Tibial artery (tissue), 4 donors: ENCODE data around the gene SMAD3.

ENCODE experiments used
- DNase-seq, 2 donors: peaks; one replicate each; pipeline ENCODE4 v3.0.0-alpha.2; 2019
- H3K27ac ChIP-seq, 2 donors: fragments of 200-600 bp; sonication (generic) in 1 of 2; 1 replicate in 1 of 2; 2 replicates in 1 of 2; pipeline ENCODE4 v1.5.1; 2018 to 2019; ENCODE audit warnings: mild to moderate bottlenecking in 1 of 2
- H3K27me3 ChIP-seq, 2 donors: fragments of 200-600 bp; sonication (generic) in 1 of 2; one replicate each; pipeline versions ENCODE4 v1.5.1 to v1.6.0; 2016 to 2019
- H3K36me3 ChIP-seq, 3 donors: fragments of 200-600 bp; sonication (generic) in 2 of 3; one replicate each; pipeline ENCODE4 v1.5.1; 2016 to 2019; ENCODE audit warnings: mild to moderate bottlenecking in 2 of 3
- H3K4me1 ChIP-seq, 4 donors: fragments of 200-600 bp; sonication (generic) in 2 of 4; 1 replicate in 3 of 4; 2 replicates in 1 of 4; pipeline ENCODE4 v1.5.1; 2016 to 2019
- H3K4me3 ChIP-seq, 2 donors: fragments of 200-600 bp; sonication (generic) in 1 of 2; 1 replicate in 1 of 2; 2 replicates in 1 of 2; pipeline ENCODE4 v1.5.1; 2018 to 2019; ENCODE audit warnings: mild to moderate bottlenecking in 2 of 2
- H3K9me3 ChIP-seq, 3 donors: fragments of 200-600 bp; sonication (generic) in 1 of 3; one replicate each; pipeline ENCODE4 v1.5.1; 2016 to 2019
- CTCF ChIP-seq, 2 experiments: fragments of 200-600 bp in 1 of 2; fragments of 450-650 bp in 1 of 2; IDR thresholded peaks; one replicate each; pipeline ENCODE4 v1.5.1; 2017 to 2019; ENCODE audit warnings: antibody characterized with exemption in 2 of 2, mild to moderate bottlenecking in 1 of 2, moderate library complexity in 1 of 2
- intact Hi-C: fragments of 100-400 bp; cut with DNase I; formaldehyde crosslinking; loops from one replicate; pipeline ENCODE4 v1.15.0; 2023; ENCODE audit warnings: low total_unique reads

SMAD3 gene

GRCh38 chr15:67098768-67099282 is 33.4 kb downstream of the SMAD3 start:
- TF ChIP-seq CTCF (IDR thresholded peaks at IDR 0.05): no peak
- DNase-seq: no peak
- intact Hi-C loops: no loop called here
- Histone ChIP-seq H3K27me3 (no peaks in the 10 kb centered on the region), H3K27ac (peak overlapping the region; percentile 32 to 56), H3K36me3 (peaks cover 0 to 20% (median under 1%) of the 10 kb centered on the region in 3 donors), H3K4me3 (no peak overlapping the region), H3K9me3 (no peaks in the 10 kb centered on the region), H3K4me1 (peaks cover 0 to 25% (median 14%) of the 10 kb centered on the region in 4 donors)

DNA sequence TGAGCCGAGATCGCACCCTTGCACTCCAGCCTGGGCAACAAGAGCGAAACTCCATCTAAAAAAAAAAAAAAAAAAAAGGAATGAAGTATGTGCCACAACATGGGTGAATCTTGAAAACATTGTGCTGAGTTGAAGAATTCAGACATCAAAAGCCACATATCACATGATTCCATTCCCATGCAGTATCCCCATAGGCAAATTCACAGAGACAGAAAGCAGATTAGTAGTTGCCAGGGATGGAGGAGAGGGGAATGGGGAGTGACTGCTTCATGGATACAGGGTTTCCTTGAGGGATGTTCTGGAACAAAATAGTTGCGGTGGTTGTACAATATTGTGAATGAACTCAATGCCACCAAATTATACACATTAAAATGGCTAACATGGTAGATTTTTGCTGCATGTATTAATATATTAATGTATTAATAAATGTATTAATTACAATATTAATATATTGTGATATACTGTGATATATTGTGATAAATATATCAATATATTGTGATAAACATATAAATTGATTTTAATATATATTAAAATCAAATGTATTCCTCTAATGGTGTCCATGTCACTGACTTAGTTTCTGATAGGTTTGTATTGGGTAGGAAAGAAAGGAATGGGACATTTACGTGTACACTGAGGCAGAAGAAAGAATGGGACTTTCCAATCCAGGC is 34.9 kb downstream of the SMAD3 start:
- intact Hi-C loops: no loop called here

DNA sequence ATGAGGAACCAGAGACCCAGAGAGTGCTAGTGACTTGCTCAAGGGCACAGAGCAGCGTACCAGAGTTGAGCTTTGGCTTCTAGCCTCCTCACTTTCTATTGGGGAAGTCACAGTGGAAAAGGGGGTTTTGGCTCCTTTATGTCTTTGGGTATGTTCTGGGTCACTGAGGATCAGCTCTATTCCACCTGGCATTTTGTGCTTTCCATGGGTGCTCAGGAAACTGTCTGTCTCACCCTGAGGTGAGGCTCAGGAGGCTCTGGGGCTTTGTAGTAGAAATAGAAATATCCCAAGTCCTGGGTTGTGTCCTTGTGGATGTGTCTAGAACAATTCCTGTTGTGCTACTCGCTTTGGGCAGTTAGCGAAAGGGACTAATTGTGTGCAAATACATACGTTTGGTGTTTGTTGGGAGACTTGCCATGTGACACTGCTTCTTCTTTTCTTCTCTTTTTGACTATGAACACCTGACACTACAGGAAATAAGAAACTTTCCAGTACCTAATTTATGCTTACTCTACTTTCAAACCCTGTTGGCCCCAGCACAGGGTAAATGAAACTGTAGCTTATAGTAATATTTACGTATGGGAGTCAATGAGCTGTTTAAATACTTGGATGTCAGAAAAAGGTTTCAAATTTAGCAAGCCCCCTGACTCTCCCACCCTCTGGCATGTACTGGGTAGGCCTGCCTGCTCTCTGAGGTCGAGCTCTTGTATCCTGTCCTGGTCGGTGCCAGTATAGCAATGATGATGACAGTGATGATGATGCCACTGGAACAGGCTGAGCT is 35.6 kb downstream of the SMAD3 start:
- H3K36me3 ChIP-seq: peaks cover 0 to 2% (median 0%) of the 10 kb centered on the region in 3 donors
- DNase-seq: no peak
- intact Hi-C loops: no loop called here
- no peak for TF ChIP-seq CTCF (IDR thresholded peaks at IDR 0.05)
- H3K27me3 ChIP-seq: no peaks in the 10 kb centered on the region
- H3K4me3 ChIP-seq: no peak overlapping the region
- H3K9me3 ChIP-seq: no peaks in the 10 kb centered on the region
- no peak overlapping the region for H3K27ac ChIP-seq
- H3K4me1 ChIP-seq: peaks cover 4 to 46% (median 33%) of the 10 kb centered on the region in 4 donors

More for the DNA sequence above, 34.9 kb downstream of the SMAD3 start:
- Histone ChIP-seq H3K36me3 (peaks cover 0 to 6% (median 0%) of the 10 kb centered on the region in 3 donors), H3K27ac (no peak overlapping the region), H3K27me3 (no peaks in the 10 kb centered on the region), H3K9me3 (no peaks in the 10 kb centered on the region), H3K4me3 (no peak overlapping the region), H3K4me1 (peaks cover 4 to 39% (median 26%) of the 10 kb centered on the region in 4 donors)
- no peak for DNase-seq
- no peak for TF ChIP-seq CTCF (IDR thresholded peaks at IDR 0.05)

DNA sequence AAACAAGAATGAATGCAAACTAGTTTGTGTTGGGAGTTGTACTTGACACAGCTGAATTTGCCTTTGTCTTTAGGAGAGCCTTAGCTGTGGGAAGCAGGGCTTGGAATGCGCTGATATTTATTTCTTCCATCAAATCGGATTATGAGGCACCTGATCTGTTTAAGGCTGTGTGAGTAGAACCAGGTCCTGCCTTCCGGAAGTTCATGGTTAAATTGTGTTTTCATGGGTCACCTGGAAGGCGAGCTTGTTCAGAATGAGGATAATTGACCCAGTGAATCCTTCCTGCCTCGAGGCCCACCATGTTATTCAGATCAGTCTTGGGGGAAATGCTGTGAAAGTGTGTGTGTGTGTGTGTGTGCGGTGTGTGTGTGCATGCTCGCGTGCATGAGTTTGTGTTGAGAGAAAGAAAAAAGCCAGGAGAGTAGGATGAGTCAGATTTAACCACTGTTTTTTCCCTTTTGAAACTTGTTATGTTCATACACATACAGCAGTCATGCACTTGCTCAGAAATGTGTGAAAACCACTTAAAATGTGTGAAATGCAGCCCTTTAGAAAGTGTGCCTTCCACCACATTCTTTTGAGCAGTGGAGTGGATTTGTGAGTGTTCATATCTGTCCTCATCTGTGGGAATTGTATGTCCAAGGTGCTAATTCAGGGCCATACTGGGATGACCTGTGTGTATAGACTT is 36.7 kb downstream of the SMAD3 start:
- no peak overlapping the region for H3K27ac ChIP-seq
- no peaks in the 10 kb centered on the region for H3K36me3 ChIP-seq
- H3K4me1 ChIP-seq: peaks cover 4 to 57% (median 43%) of the 10 kb centered on the region in 4 donors
- H3K9me3 ChIP-seq: no peaks in the 10 kb centered on the region
- DNase-seq: no peak
- intact Hi-C loops: no loop called here
- TF ChIP-seq CTCF (IDR thresholded peaks at IDR 0.05): no peak
- no peaks in the 10 kb centered on the region for H3K27me3 ChIP-seq
- H3K4me3 ChIP-seq: no peak overlapping the region

- no peak for TF ChIP-seq CTCF (IDR thresholded peaks at IDR 0.05)
- intact Hi-C loops: no loop called here
- no peaks in the 10 kb centered on the region for H3K27me3 ChIP-seq
- H3K4me3 ChIP-seq: no peak overlapping the region
- peaks cover 8 to 57% (median 48%) of the 10 kb centered on the region in 4 donors for H3K4me1 ChIP-seq
- H3K9me3 ChIP-seq: no peaks in the 10 kb centered on the region
- H3K36me3 ChIP-seq: no peaks in the 10 kb centered on the region
- no peak overlapping the region for H3K27ac ChIP-seq
- DNase-seq: no peak
Measured at GRCh38 chr15:67102599-67102929, 37.2 kb downstream of the SMAD3 start.
